ENCODE data around the gene ZIM2. TPM values are rescaled to one million over a fixed set of nuclear protein-coding genes. Genes with fewer than 3 reads are reported as not detected.

Gene ZIM2
- total and polyA plus RNA-seq, 2 experiments from 2014 or later = not detected

- no peak overlapping the region for H3K4me3 ChIP-seq
- H3K4me1 ChIP-seq (ENCODE audit: insufficient read depth) = no peaks in the 10 kb centered on the region
- no peaks in the 10 kb centered on the region for H4K20me1 ChIP-seq (ENCODE audit: insufficient read depth)
- in situ Hi-C loops (cut with MboI) = no loop called here
- H3K9me3 ChIP-seq (ENCODE audit: low read depth) = no peaks in the 10 kb centered on the region
- TF ChIP-seq EZH2phosphoT487 (IDR thresholded peaks at IDR 0.05; ENCODE audit: insufficient read depth, low read depth) (no peak), EZH2 (IDR thresholded peaks at IDR 0.05; ENCODE audit: insufficient read depth, poor library complexity, severe bottlenecking) (no peak)
- H3K36me3 ChIP-seq (ENCODE audit: low read depth) = no peaks in the 10 kb centered on the region
- H3K27me3 ChIP-seq (replicated peaks; ENCODE audit: insufficient read depth) = no peaks in the 10 kb centered on the region
- no peak for DNase-seq
- 42 to 47% methylated on average over 5 of the region's 5 CpGs for WGBS, 2 experiments (ENCODE audit: low coverage in 1 of 2, low lambda C conversion rate in 2 of 2, missing lambda C conversion rate in 2 of 2)
- H3F3A ChIP-seq (ENCODE audit: insufficient read depth) = no peaks in the 10 kb centered on the region
- H2AFZ ChIP-seq = no peak overlapping the region
- H3K4me2 ChIP-seq (ENCODE audit: unreplicated experiment) = no peak overlapping the region
- no peak overlapping the region for H3K27ac ChIP-seq
- H3K79me2 ChIP-seq (ENCODE audit: insufficient read depth) = no peaks in the 10 kb centered on the region
- H3K9ac ChIP-seq = no peak overlapping the region
- no peaks in the 10 kb centered on the region for H3K9me2 ChIP-seq (ENCODE audit: insufficient read depth)
Observed at GRCh38 chr19:56821209-56821608, 19.3 kb downstream of the ZIM2 start.

GRCh38 chr19:56819166-56819565 lies 21.4 kb downstream of the ZIM2 start:
- in situ Hi-C loops (cut with MboI) = no loop called here
- Histone ChIP-seq H3K27ac (no peak overlapping the region), H4K20me1 (ENCODE audit: insufficient read depth) (no peaks in the 10 kb centered on the region), H3K9me2 (ENCODE audit: insufficient read depth) (no peaks in the 10 kb centered on the region), H3K4me1 (ENCODE audit: insufficient read depth) (no peaks in the 10 kb centered on the region), H3K36me3 (ENCODE audit: low read depth) (no peaks in the 10 kb centered on the region), H3K9me3 (ENCODE audit: low read depth) (no peaks in the 10 kb centered on the region), H3F3A (ENCODE audit: insufficient read depth) (no peaks in the 10 kb centered on the region), H3K4me3 (no peak overlapping the region), H3K27me3 (replicated peaks; ENCODE audit: insufficient read depth) (no peaks in the 10 kb centered on the region), H2AFZ (no peak overlapping the region), H3K4me2 (ENCODE audit: unreplicated experiment) (no peak overlapping the region), H3K79me2 (ENCODE audit: insufficient read depth) (no peaks in the 10 kb centered on the region), H3K9ac (no peak overlapping the region)
- WGBS, 2 experiments (ENCODE audit: low coverage in 1 of 2, low lambda C conversion rate in 2 of 2, missing lambda C conversion rate in 2 of 2) = 9 to 24% methylated on average over 2 of the region's 2 CpGs
- DNase-seq = no peak
- TF ChIP-seq EZH2 (IDR thresholded peaks at IDR 0.05; ENCODE audit: insufficient read depth, poor library complexity, severe bottlenecking) (no peak), EZH2phosphoT487 (IDR thresholded peaks at IDR 0.05; ENCODE audit: insufficient read depth, low read depth) (no peak)

DNA sequence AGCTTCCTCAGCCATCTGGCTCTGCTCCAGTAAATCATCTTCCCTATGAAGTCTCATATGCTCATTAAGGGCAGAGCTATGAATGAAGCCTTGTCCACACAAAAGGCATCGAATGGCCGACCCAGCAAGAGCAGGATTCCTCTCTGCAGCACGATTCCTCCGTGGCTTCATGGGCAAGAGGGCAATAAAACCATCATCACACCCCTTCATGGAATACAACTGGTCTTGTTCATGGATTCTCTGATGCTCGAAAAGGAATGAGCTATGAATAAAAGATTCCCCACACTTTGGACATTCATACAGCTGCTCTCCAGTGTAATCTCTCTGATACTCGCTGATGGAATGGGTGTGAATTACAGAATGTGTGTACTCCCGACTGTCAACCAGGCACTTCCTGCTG lies 25.9 kb downstream of the ZIM2 start:
- no peak for DNase-seq
- no peaks in the 10 kb centered on the region for H3K27me3 ChIP-seq (replicated peaks; ENCODE audit: insufficient read depth)
- H2AFZ ChIP-seq = no peak overlapping the region
- in situ Hi-C loops (cut with MboI) = no loop called here
- H3K4me3 ChIP-seq = no peak overlapping the region
- no peaks in the 10 kb centered on the region for H3K79me2 ChIP-seq (ENCODE audit: insufficient read depth)
- H3K27ac ChIP-seq = no peak overlapping the region
- H3K9me2 ChIP-seq (ENCODE audit: insufficient read depth) = no peaks in the 10 kb centered on the region
- no peak overlapping the region for H3K9ac ChIP-seq
- no peaks in the 10 kb centered on the region for H3K36me3 ChIP-seq (ENCODE audit: low read depth)
- no peak overlapping the region for H3K4me2 ChIP-seq (ENCODE audit: unreplicated experiment)
- H4K20me1 ChIP-seq (ENCODE audit: insufficient read depth) = no peaks in the 10 kb centered on the region
- H3K9me3 ChIP-seq (ENCODE audit: low read depth) = no peaks in the 10 kb centered on the region
- H3K4me1 ChIP-seq (ENCODE audit: insufficient read depth) = no peaks in the 10 kb centered on the region
- 22 to 32% methylated on average over 7 of the region's 7 CpGs for WGBS, 2 experiments (ENCODE audit: low coverage in 1 of 2, low lambda C conversion rate in 2 of 2, missing lambda C conversion rate in 2 of 2)
- TF ChIP-seq EZH2phosphoT487 (IDR thresholded peaks at IDR 0.05; ENCODE audit: insufficient read depth, low read depth) = no peak
- no peak for TF ChIP-seq EZH2 (IDR thresholded peaks at IDR 0.05; ENCODE audit: insufficient read depth, poor library complexity, severe bottlenecking)
- no peaks in the 10 kb centered on the region for H3F3A ChIP-seq (ENCODE audit: insufficient read depth)

GRCh38 chr19:56813531-56813930 lies 27.0 kb downstream of the ZIM2 start:
- H3K27ac ChIP-seq = no peak overlapping the region
- no peaks in the 10 kb centered on the region for H3F3A ChIP-seq (ENCODE audit: insufficient read depth)
- H3K36me3 ChIP-seq (ENCODE audit: low read depth) = no peaks in the 10 kb centered on the region
- no peaks in the 10 kb centered on the region for H3K79me2 ChIP-seq (ENCODE audit: insufficient read depth)
- no peak overlapping the region for H3K4me3 ChIP-seq
- H3K4me2 ChIP-seq (ENCODE audit: unreplicated experiment) = no peak overlapping the region
- no peaks in the 10 kb centered on the region for H3K4me1 ChIP-seq (ENCODE audit: insufficient read depth)
- H3K9ac ChIP-seq = no peak overlapping the region
- no peak for DNase-seq
- 32 to 33% methylated on average over 5 of the region's 5 CpGs for WGBS, 2 experiments (ENCODE audit: low coverage in 1 of 2, low lambda C conversion rate in 2 of 2, missing lambda C conversion rate in 2 of 2)
- H4K20me1 ChIP-seq (ENCODE audit: insufficient read depth) = no peaks in the 10 kb centered on the region
- no peak overlapping the region for H2AFZ ChIP-seq
- TF ChIP-seq EZH2 (IDR thresholded peaks at IDR 0.05; ENCODE audit: insufficient read depth, poor library complexity, severe bottlenecking) (no peak), EZH2phosphoT487 (IDR thresholded peaks at IDR 0.05; ENCODE audit: insufficient read depth, low read depth) (no peak)
- in situ Hi-C loops (cut with MboI) = no loop called here
- no peaks in the 10 kb centered on the region for H3K9me3 ChIP-seq (ENCODE audit: low read depth)
- no peaks in the 10 kb centered on the region for H3K27me3 ChIP-seq (replicated peaks; ENCODE audit: insufficient read depth)
- no peaks in the 10 kb centered on the region for H3K9me2 ChIP-seq (ENCODE audit: insufficient read depth)

GRCh38 chr19:56811480-56811879 lies 29.0 kb downstream of the ZIM2 start:
- no peaks in the 10 kb centered on the region for H4K20me1 ChIP-seq (ENCODE audit: insufficient read depth)
- no peak for TF ChIP-seq EZH2phosphoT487 (IDR thresholded peaks at IDR 0.05; ENCODE audit: insufficient read depth, low read depth)
- no peak for TF ChIP-seq EZH2 (IDR thresholded peaks at IDR 0.05; ENCODE audit: insufficient read depth, poor library complexity, severe bottlenecking)
- no peak overlapping the region for H3K27ac ChIP-seq
- no peak overlapping the region for H3K9ac ChIP-seq
- H3K9me3 ChIP-seq (ENCODE audit: low read depth) = no peaks in the 10 kb centered on the region
- no peaks in the 10 kb centered on the region for H3K4me1 ChIP-seq (ENCODE audit: insufficient read depth)
- no peak overlapping the region for H2AFZ ChIP-seq
- no peaks in the 10 kb centered on the region for H3K27me3 ChIP-seq (replicated peaks; ENCODE audit: insufficient read depth)
- no peaks in the 10 kb centered on the region for H3K79me2 ChIP-seq (ENCODE audit: insufficient read depth)
- in situ Hi-C loops (cut with MboI) = no loop called here
- H3F3A ChIP-seq (ENCODE audit: insufficient read depth) = no peaks in the 10 kb centered on the region
- 24 to 34% methylated on average over 6 of the region's 6 CpGs for WGBS, 2 experiments (ENCODE audit: low coverage in 1 of 2, low lambda C conversion rate in 2 of 2, missing lambda C conversion rate in 2 of 2)
- no peaks in the 10 kb centered on the region for H3K36me3 ChIP-seq (ENCODE audit: low read depth)
- no peaks in the 10 kb centered on the region for H3K9me2 ChIP-seq (ENCODE audit: insufficient read depth)
- no peak for DNase-seq
- H3K4me3 ChIP-seq = no peak overlapping the region
- no peak overlapping the region for H3K4me2 ChIP-seq (ENCODE audit: unreplicated experiment)

Data from GM23248 (cell line).